K562 (cell line): ENCODE data around the gene AP2A2. TPM values are rescaled to one million over a fixed set of nuclear protein-coding genes. Genes with fewer than 3 reads are reported as not detected.

Experiments used
- ATAC-seq: fragments of 200-7000 bp; cut with Tn5 transposase; 3 replicates; pipeline ENCODE4 v1.9.1; 2020; ENCODE audit warnings: moderate library complexity
- BruUV-seq: library from RNA; stranded (reverse); fragments of 400-500 nt; replicated peaks from 2 replicates; lab custom pipeline; 2021; lab: Mats Ljungman, UMichigan
- CTCF ChIA-PET: fragments of 300-600 bp; formaldehyde crosslinking; extraction: SDS; loops from one replicate; lab custom pipeline; 2021; ENCODE audit warnings: low intra/inter-chr PET ratio; lab: Yijun Ruan, JAX
- POLR2A ChIA-PET: fragments of 300-600, 350-650 bp; sonication (Branson Sonifier 250); formaldehyde crosslinking; extraction: SDS; loops from one replicate; lab custom pipeline; 2021; ENCODE audit warnings: antibody characterized with exemption, inconsistent platforms; lab: Yijun Ruan, JAX
- DNase-seq, 4 experiments: peaks; one replicate each; pipeline versions ENCODE4 v3.0.0 to v3.0.0-alpha.2; 2011 to 2018; ENCODE audit warnings: low spot score in 3 of 4, mixed read lengths in 3 of 4; ENCODE audit errors: extremely low read depth in 1 of 4
- FAIRE-seq: peaks from 2 replicates; lab custom pipeline; 2011; peaks lifted over from hg19 to GRCh38; lab: Jason Lieb, UNC
- H2AFZ ChIP-seq: 2 replicates; pipeline ENCODE4 v1.6.0; 2011; ENCODE audit warnings: low read depth, low read length, control low read depth, inconsistent platforms
- H3K27ac ChIP-seq: fragments of 200-600 bp; 3 replicates; pipeline ENCODE4 v1.8.0; 2011; ENCODE audit warnings: low read depth, mild to moderate bottlenecking, control low read depth, inconsistent platforms, low read length, moderate library complexity, mixed read lengths; ENCODE audit errors: extremely low read depth
- H3K27me3 ChIP-seq, 2 experiments: fragments of 300-600 bp in 1 of 2; 2 replicates in 1 of 2; 3 replicates in 1 of 2; pipeline versions ENCODE4 v1.6.0 to v1.8.0; 2011; ENCODE audit warnings: inconsistent platforms in 2 of 2, low read length in 2 of 2, mild to moderate bottlenecking in 1 of 2, mixed read lengths in 1 of 2, moderate library complexity in 1 of 2; ENCODE audit not compliant: control insufficient read depth in 2 of 2, insufficient read depth in 2 of 2
- H3K36me3 ChIP-seq: fragments of 300-600 bp; 3 replicates; pipeline ENCODE4 v1.8.0; 2011; ENCODE audit warnings: mild to moderate bottlenecking, low read length, inconsistent platforms; ENCODE audit not compliant: control insufficient read depth, insufficient read depth
- H3K4me1 ChIP-seq, 2 experiments: fragments of 200-600 bp in 1 of 2; replicated peaks in 1 of 2; 2 replicates in 1 of 2; 3 replicates in 1 of 2; pipeline versions ENCODE4 v1.5.1 to v1.8.0; 2011; ENCODE audit warnings: inconsistent platforms in 2 of 2, low read length in 2 of 2, mild to moderate bottlenecking in 1 of 2, mixed read lengths in 1 of 2, moderate library complexity in 1 of 2; ENCODE audit not compliant: control insufficient read depth in 2 of 2, insufficient read depth in 2 of 2
- H3K4me2 ChIP-seq: 2 replicates; pipeline ENCODE4 v1.6.1; 2011; ENCODE audit warnings: low read length, control low read depth, inconsistent platforms, mixed read lengths; ENCODE audit not compliant: insufficient read depth
- H3K4me3 ChIP-seq: fragments of 200-600 bp; sonication (generic), shearing (Covaris generic); 2 replicates; pipeline ENCODE4 v1.5.1; 2016; ENCODE audit warnings: control low read depth, inconsistent platforms
- H3K79me2 ChIP-seq: fragments of 200-600 bp; 3 replicates; pipeline ENCODE4 v1.8.0; 2011; ENCODE audit warnings: low read length, inconsistent platforms; ENCODE audit not compliant: control insufficient read depth, insufficient read depth
- H3K9ac ChIP-seq, 2 experiments: 2 replicates each; pipeline versions ENCODE4 v1.6.0 to v1.6.1; 2011; ENCODE audit warnings: low read depth in 2 of 2, low read length in 2 of 2, control low read depth in 1 of 2, inconsistent platforms in 1 of 2, mild to moderate bottlenecking in 1 of 2, mixed read lengths in 1 of 2; ENCODE audit not compliant: insufficient read depth in 1 of 2
- H3K9me1 ChIP-seq: one replicate; pipeline ENCODE4 v1.6.0; 2011; ENCODE audit warnings: inconsistent platforms, mild to moderate bottlenecking, low read length, moderate library complexity; ENCODE audit not compliant: control insufficient read depth, insufficient read depth
- H3K9me3 ChIP-seq: replicated peaks from 2 replicates; pipeline ENCODE4 v1.5.1; 2011; ENCODE audit warnings: low read depth, low read length, inconsistent platforms; ENCODE audit not compliant: control insufficient read depth, insufficient read depth
- H4K20me1 ChIP-seq: replicated peaks from 2 replicates; pipeline ENCODE4 v1.6.1; 2011; ENCODE audit warnings: low read length, inconsistent platforms, mixed read lengths; ENCODE audit not compliant: control insufficient read depth, insufficient read depth
- CEBPG ChIP-seq, 3 experiments: fragments of 200-800 bp in 1 of 3; sonication (Bioruptor generic) in 1 of 3; sonication (generic) in 1 of 3; formaldehyde crosslinking in 1 of 3; IDR thresholded peaks in 2 of 3; conservative IDR thresholded peaks in 1 of 3; 2 replicates each; pipeline versions ENCODE4 v1.6.1 to v1.8.0; 2016 to 2022; ENCODE audit warnings: missing compliant biosample characterization in 2 of 3, missing genetic modification characterization in 2 of 3, mild to moderate bottlenecking in 1 of 3, missing genetic modification reagents in 1 of 3
- ETV5 ChIP-seq: sonication (generic); formaldehyde crosslinking; IDR thresholded peaks from 2 replicates; pipeline ENCODE4 v1.4.0; 2020; ENCODE audit warnings: low read depth, mild to moderate bottlenecking, missing genetic modification reagents
- HES1 ChIP-seq: fragments of 450-650 bp; IDR thresholded peaks from 2 replicates; pipeline ENCODE4 v1.6.1; 2016; ENCODE audit warnings: low read depth, mild to moderate bottlenecking, moderate library complexity
- MBD1 ChIP-seq: fragments of 250-450 bp; sonication (Bioruptor Pico); IDR thresholded peaks from 2 replicates; pipeline ENCODE4 v1.8.0; 2022; ENCODE audit warnings: inconsistent platforms
- SMAD1 ChIP-seq: fragments of 150-350 bp; IDR thresholded peaks from 2 replicates; pipeline ENCODE4 v1.6.1; 2014; ENCODE audit warnings: low read length, low read depth; ENCODE audit not compliant: partially characterized antibody
- SOX6 ChIP-seq: fragments of 450-650 bp; IDR thresholded peaks from 2 replicates; pipeline ENCODE4 v1.6.1; 2014; ENCODE audit warnings: mild to moderate bottlenecking
- WGBS: fragments of 100-300 bp; shearing (Covaris generic); methylation state at CpG from one replicate; pipeline ENCODE4 v1.1.6; 2016; ENCODE audit warnings: low coverage, mixed read lengths; ENCODE audit not compliant: insufficient coverage; ENCODE audit errors: missing lambda C conversion rate; 5-methylcytosine and 5-hydroxymethylcytosine counted together
- in situ Hi-C: fragments of 300-500 bp; cut with MboI; formaldehyde crosslinking; loops from 4 replicates; pipeline ENCODE4 v1.15.0; 2018; ENCODE audit warnings: inconsistent platforms, mixed read lengths
- intact Hi-C: fragments of 100-400 bp; cut with micrococcal nuclease; formaldehyde crosslinking; loops from 2 replicates; pipeline ENCODE4 v1.14.2; 2022
- polyA plus RNA-seq, 8 experiments: library from polyadenylated mRNA; depleted of rRNA in 4 of 8; stranded (reverse) in 5 of 8; unstranded in 3 of 8; fragments of >200 nt; fragmentation: Nextera tagmentation in 2 of 8; fragmentation: Illumina TruSeq in 1 of 8; extraction: Ambion mirVana in 2 of 8; extraction: Trizol in 1 of 8; gene quantifications; 2 replicates each; pipeline versions ENCODE4 v1.2.1 to v1.2.3, GENCODE V29; 2011 to 2014; ENCODE audit warnings: inconsistent platforms in 1 of 8, missing spikeins in 1 of 8
- total RNA-seq, 7 experiments: library from RNA; depleted of rRNA in 6 of 7; stranded (reverse); fragments of >200 nt in 6 of 7; fragmentation: Illumina TruSeq in 2 of 7; extraction: Trizol in 2 of 7; gene quantifications; 2 replicates each; pipeline versions ENCODE4 v1.2.1 to v1.2.3, GENCODE V29; 2011 to 2021; ENCODE audit warnings: low replicate concordance in 1 of 7
- TF ChIP-seq, protein P1 (sequence below), 2 experiments: fragments of 450-650 bp in 1 of 2; sonication (generic) in 1 of 2; formaldehyde crosslinking in 1 of 2; IDR thresholded peaks; 2 replicates each; pipeline versions ENCODE4 v1.7.1 to v1.9.0; 2016 to 2022; ENCODE audit warnings: inconsistent platforms in 1 of 2, mild to moderate bottlenecking in 1 of 2, missing genetic modification reagents in 1 of 2

AP2A2 gene
- total and polyA plus RNA-seq, 9 of the 15 experiments (the other 6 are each of a cell fraction or from before 2014, with no cell fraction given), result 0.69 to 41.7 (median 15.2) TPM

DNA sequence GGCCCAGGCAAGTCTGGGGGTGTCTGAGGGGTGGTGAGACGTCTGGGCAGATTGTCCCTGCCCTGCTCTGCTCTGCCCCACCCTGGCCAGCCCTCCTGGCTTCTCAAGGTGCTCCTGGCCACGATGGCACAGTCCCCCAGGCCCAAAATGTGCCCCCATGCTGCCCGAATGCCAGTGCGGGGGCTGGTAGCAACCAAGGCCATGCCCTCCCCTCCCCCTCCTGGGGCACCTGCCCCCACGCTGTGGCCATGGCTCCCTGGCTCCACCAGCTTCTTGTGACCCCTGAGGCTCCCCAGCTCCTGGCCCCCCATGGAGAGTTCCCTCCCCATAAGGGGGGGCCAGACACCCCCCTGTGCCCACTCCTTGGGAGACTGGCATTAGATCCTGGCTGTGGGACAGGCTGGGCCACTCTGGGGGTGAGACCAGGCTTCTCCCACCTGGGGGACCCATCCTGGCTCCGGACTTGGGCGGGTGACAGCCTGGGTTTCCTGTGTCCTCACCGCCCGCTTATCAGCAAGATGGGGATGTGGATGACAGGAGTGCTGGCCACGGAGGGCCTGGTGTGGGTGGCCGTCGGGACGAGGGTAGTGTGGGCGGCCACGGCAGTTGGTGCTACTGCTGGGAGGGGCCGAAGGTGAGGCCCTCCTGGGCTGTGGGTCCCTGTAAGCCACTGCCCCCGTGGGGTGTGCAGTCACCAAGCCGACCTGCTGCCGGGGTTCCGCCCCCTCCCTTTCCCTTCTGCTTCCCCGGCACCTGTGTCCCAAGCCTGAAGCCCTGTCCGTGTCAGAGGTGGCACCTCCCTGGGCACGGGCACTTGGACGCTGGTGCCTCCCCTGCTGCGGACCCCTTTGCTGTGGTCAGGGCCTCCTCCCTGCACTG, 126.7 kb downstream of the AP2A2 start:
- POLR2A ChIA-PET, result no interaction called here
- H3K27ac ChIP-seq, result no peak overlapping the region
- CTCF ChIA-PET, result interaction anchor here (0.6 to 1.6 kb wide), 3 partner anchors 153 to 203 kb away, joined by 3 to 5 read pairs (median 4); no protein-coding TSS in a partner anchor
- peak overlapping the region in 1 of 2 experiments; percentile 26; a peak in 1 of 4 replicates for H3K9ac ChIP-seq
- in situ Hi-C loops (no loop called here), intact Hi-C loops (loop anchor here (5.0 kb wide), 1 partner anchor 205 kb away; no protein-coding TSS in a partner anchor)
- ATAC-seq, result no peak
- no peak overlapping the region for H3K4me3 ChIP-seq
- no peak overlapping the region for H3K4me2 ChIP-seq
- 6% methylated on average over 17 of the region's 25 CpGs for WGBS
- H3K9me3 ChIP-seq, result no peaks in the 10 kb centered on the region
- no TSS peak for BruUV-seq
- no peaks in the 10 kb centered on the region for H3K79me2 ChIP-seq
- H3K4me1 ChIP-seq, result peaks cover 0 to 55% of the 10 kb centered on the region in 2 experiments; a peak in 3 of 5 replicates
- no peak for DNase-seq
- no peak for FAIRE-seq
- H3K9me1 ChIP-seq, result no peaks in the 10 kb centered on the region
- H4K20me1 ChIP-seq, result peaks cover 17% of the 10 kb centered on the region; the same call in 1 of the 2 replicates
- peaks cover 40 to 96% of the 10 kb centered on the region in 2 experiments for H3K27me3 ChIP-seq
- H3K36me3 ChIP-seq, result no peaks in the 10 kb centered on the region
- no peak overlapping the region for H2AFZ ChIP-seq
- TF ChIP-seq, protein P1, sequence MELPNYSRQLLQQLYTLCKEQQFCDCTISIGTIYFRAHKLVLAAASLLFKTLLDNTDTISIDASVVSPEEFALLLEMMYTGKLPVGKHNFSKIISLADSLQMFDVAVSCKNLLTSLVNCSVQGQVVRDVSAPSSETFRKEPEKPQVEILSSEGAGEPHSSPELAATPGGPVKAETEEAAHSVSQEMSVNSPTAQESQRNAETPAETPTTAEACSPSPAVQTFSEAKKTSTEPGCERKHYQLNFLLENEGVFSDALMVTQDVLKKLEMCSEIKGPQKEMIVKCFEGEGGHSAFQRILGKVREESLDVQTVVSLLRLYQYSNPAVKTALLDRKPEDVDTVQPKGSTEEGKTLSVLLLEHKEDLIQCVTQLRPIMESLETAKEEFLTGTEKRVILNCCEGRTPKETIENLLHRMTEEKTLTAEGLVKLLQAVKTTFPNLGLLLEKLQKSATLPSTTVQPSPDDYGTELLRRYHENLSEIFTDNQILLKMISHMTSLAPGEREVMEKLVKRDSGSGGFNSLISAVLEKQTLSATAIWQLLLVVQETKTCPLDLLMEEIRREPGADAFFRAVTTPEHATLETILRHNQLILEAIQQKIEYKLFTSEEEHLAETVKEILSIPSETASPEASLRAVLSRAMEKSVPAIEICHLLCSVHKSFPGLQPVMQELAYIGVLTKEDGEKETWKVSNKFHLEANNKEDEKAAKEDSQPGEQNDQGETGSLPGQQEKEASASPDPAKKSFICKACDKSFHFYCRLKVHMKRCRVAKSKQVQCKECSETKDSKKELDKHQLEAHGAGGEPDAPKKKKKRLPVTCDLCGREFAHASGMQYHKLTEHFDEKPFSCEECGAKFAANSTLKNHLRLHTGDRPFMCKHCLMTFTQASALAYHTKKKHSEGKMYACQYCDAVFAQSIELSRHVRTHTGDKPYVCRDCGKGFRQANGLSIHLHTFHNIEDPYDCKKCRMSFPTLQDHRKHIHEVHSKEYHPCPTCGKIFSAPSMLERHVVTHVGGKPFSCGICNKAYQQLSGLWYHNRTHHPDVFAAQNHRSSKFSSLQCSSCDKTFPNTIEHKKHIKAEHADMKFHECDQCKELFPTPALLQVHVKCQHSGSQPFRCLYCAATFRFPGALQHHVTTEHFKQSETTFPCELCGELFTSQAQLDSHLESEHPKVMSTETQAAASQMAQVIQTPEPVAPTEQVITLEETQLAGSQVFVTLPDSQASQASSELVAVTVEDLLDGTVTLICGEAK (IDR thresholded peaks at IDR 0.05), result no peak
- TF ChIP-seq, protein P1 (CRISPR knock-in tag; IDR thresholded peaks at IDR 0.05), result no peak
- TF ChIP-seq MBD1 (no peak), SMAD1 (no peak), CEBPG (CRISPR knock-in tag; IDR thresholded peaks at IDR 0.05) (no peak), CEBPG (tag; conservative IDR thresholded peaks at IDR 0.05 in 1 of 2, IDR thresholded peaks at IDR 0.05 in 1 of 2) (no peak), HES1 (no peak), SOX6 (no peak), ETV5 (CRISPR knock-in tag) (no peak)
